Measurements from ENCODE around the gene NOTUM. TPM values are rescaled to one million over a fixed set of nuclear protein-coding genes. Genes with fewer than 3 reads are reported as not detected.

Gene NOTUM
- total and polyA plus RNA-seq, 2 donors (not counting 3 experiments of a cell fraction or from before 2014, with no cell fraction given) = not detected

GRCh38 chr17:81984773-81985410 lies 23.9 kb upstream of the NOTUM start:
- H3K4me1 ChIP-seq (ENCODE audit: control insufficient read depth, extremely low read depth, insufficient read depth, low read length) = no peaks in the 10 kb centered on the region
- no peak overlapping the region for H2AFZ ChIP-seq (ENCODE audit: low read depth, low read length)
- H4K20me1 ChIP-seq (replicated peaks; ENCODE audit: control insufficient read depth, extremely low read depth, insufficient read depth, low read length) = no peaks in the 10 kb centered on the region
- no peaks in the 10 kb centered on the region for H3K79me2 ChIP-seq (ENCODE audit: control insufficient read depth, insufficient read depth, low read length)
- no peak for FAIRE-seq
- no peaks in the 10 kb centered on the region for H3K9me1 ChIP-seq (replicated peaks; ENCODE audit: control insufficient read depth, extremely low read depth, insufficient read depth, low read length)
- no peak for DNase-seq (ENCODE audit: low read depth, low spot score)
- TF ChIP-seq FOS (IDR thresholded peaks at IDR 0.05; ENCODE audit: borderline replicate concordance, insufficient read depth, low read length) (no peak), CTCF (IDR thresholded peaks at IDR 0.05; ENCODE audit: extremely low read depth in 1 of 2, insufficient read depth in 1 of 2, low read depth in 1 of 2, low read length in 2 of 2) (no peak), MYC (IDR thresholded peaks at IDR 0.05; ENCODE audit: low read depth, low read length) (no peak), JUN (IDR thresholded peaks at IDR 0.05; ENCODE audit: borderline replicate concordance, insufficient read depth, insufficient read length, low read depth) (no peak), EZH2 (IDR thresholded peaks at IDR 0.05; ENCODE audit: borderline replicate concordance, low read depth, low read length, severe bottlenecking) (no peak), POLR2A (IDR thresholded peaks at IDR 0.05; ENCODE audit: low read depth, low read length) (no peak), GATA2 (IDR thresholded peaks at IDR 0.05; ENCODE audit: insufficient read depth, insufficient read length, low read depth, low read length) (no peak), POLR2AphosphoS5 (IDR thresholded peaks at IDR 0.05; ENCODE audit: insufficient read depth, low read depth, low read length) (no peak)
- TF ChIP-seq, protein P1, sequence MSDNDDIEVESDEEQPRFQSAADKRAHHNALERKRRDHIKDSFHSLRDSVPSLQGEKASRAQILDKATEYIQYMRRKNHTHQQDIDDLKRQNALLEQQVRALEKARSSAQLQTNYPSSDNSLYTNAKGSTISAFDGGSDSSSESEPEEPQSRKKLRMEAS (IDR thresholded peaks at IDR 0.05; ENCODE audit: insufficient read depth, insufficient read length) = no peak
- dilution Hi-C loops (cut with MboI; ENCODE audit: extremely low pct_ligation_motif_present, low sequenced_read_pairs) (no loop called here), intact Hi-C loops (cut with micrococcal nuclease) (no loop called here)
- H3K9me3 ChIP-seq (replicated peaks; ENCODE audit: control insufficient read depth, insufficient read depth, low read length) = no peaks in the 10 kb centered on the region
- H3K9ac ChIP-seq (replicated peaks; ENCODE audit: extremely low read depth, insufficient read depth, low read length) = no peak overlapping the region
- no TSS peak for BruUV-seq (replicated peaks)
- no peak overlapping the region for H3K4me3 ChIP-seq (replicated peaks in 1 of 3; ENCODE audit: insufficient read depth in 1 of 3, low read depth in 1 of 3, low read length in 3 of 3)
- no peak overlapping the region for H3K4me2 ChIP-seq (ENCODE audit: insufficient read depth, low read length)
- POLR2A ChIA-PET = no interaction called here
- H3K27me3 ChIP-seq (ENCODE audit: control insufficient read depth in 2 of 2, insufficient read depth in 2 of 2, low read length in 2 of 2) = no peaks in the 10 kb centered on the region
- CTCF ChIA-PET = interaction anchor here (1.2 to 1.4 kb wide), 3 partner anchors 19 to 38 kb away, joined by 3 to 4 read pairs (median 3); partner anchors contain the start of genes CENPX and LRRC45
- no peak overlapping the region for H3K27ac ChIP-seq (ENCODE audit: insufficient read depth, low read depth, low read length)
- H3K36me3 ChIP-seq (ENCODE audit: control insufficient read depth in 2 of 2, extremely low read depth in 1 of 2, insufficient read depth in 2 of 2, low read length in 2 of 2) = peaks cover 0 to 20% of the 10 kb centered on the region in 2 experiments

Data from endothelial cell of umbilical vein (primary cell).